ENCODE measurements around the gene NACC2. TPM values are rescaled to one million over a fixed set of nuclear protein-coding genes. Genes with fewer than 3 reads are reported as not detected.

The NACC2 gene
- total RNA-seq, 4 donors from 2014 or later: 18.4 to 33.6 (median 22.4) TPM

GRCh38 chr9:136115641-136116359 lies 20.7 kb upstream of the NACC2 start:
- intact Hi-C loops (cut with DNase I): loop anchor here (5.0 kb wide), 1 partner anchor 208 kb away; the partner anchor contains the start of gene CAMSAP1
- WGBS, 2 donors: 93% methylated on average over 13 of the region's 22 CpGs; no CpG with 5 or more reads in 1 of the 2 donors
- TF ChIP-seq POLR2A (IDR thresholded peaks at IDR 0.05) (no peak), CTCF (IDR thresholded peaks at IDR 0.05) (no peak)
- H3K4me1 ChIP-seq: peaks cover 14 to 22% of the 10 kb centered on the region in 2 donors
- no peak overlapping the region for H3K4me3 ChIP-seq (replicated peaks in 1 of 3)
- no peaks in the 10 kb centered on the region for H3K27me3 ChIP-seq
- DNase-seq: no peak
- H3K36me3 ChIP-seq: no peaks in the 10 kb centered on the region
- no peak overlapping the region for H3K27ac ChIP-seq
- no peaks in the 10 kb centered on the region for H3K9me3 ChIP-seq

GRCh38 chr9:136115206-136115605 lies 20.1 kb upstream of the NACC2 start:
- peaks cover 16 to 27% of the 10 kb centered on the region in 2 donors for H3K4me1 ChIP-seq
- no peak overlapping the region for H3K27ac ChIP-seq
- WGBS, 2 donors: 93 to 96% methylated on average over 8 to 11 of the region's 13 CpGs
- H3K27me3 ChIP-seq: no peaks in the 10 kb centered on the region
- no peaks in the 10 kb centered on the region for H3K36me3 ChIP-seq
- no peaks in the 10 kb centered on the region for H3K9me3 ChIP-seq
- no peak for DNase-seq
- H3K4me3 ChIP-seq (replicated peaks in 1 of 3): no peak overlapping the region
- no peak for TF ChIP-seq POLR2A (IDR thresholded peaks at IDR 0.05)
- no peak for TF ChIP-seq CTCF (IDR thresholded peaks at IDR 0.05)
- intact Hi-C loops (cut with DNase I): loop anchor here (5.0 kb wide), 1 partner anchor 208 kb away; the partner anchor contains the start of gene CAMSAP1

DNA sequence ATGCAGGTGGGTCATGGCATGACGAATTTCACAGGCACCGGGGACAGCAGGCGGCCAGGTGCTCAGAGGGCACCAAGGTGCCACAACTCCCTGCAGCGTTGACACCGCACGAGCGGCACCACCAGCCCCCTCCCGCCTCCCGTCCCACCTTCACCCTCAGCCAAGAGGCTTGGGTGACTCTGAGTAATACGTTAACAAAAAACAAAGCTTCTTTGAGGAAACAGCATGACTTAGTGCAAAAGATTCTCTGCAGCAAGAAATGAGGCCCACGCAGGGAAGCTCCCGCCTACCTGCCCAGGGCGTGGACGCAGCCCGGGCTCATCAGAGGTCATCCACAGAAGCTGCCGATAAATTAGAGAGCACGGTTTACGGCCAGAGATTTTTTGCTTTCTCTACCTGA lies 19.5 kb upstream of the NACC2 start:
- Histone ChIP-seq H3K9me3 (no peaks in the 10 kb centered on the region), H3K27ac (no peak overlapping the region), H3K36me3 (no peaks in the 10 kb centered on the region), H3K4me1 (peaks cover 15 to 27% of the 10 kb centered on the region in 2 donors), H3K4me3 (replicated peaks in 1 of 3) (no peak overlapping the region), H3K27me3 (no peaks in the 10 kb centered on the region)
- intact Hi-C loops (cut with DNase I): loop anchor here (5.0 kb wide), 1 partner anchor 207 kb away; the partner anchor contains the start of gene CAMSAP1
- DNase-seq: no peak
- WGBS, 2 donors: 92 to 95% methylated on average over 13 to 18 of the region's 18 CpGs
- TF ChIP-seq CTCF (IDR thresholded peaks at IDR 0.05): no peak
- no peak for TF ChIP-seq POLR2A (IDR thresholded peaks at IDR 0.05)

- Histone ChIP-seq H3K4me1 (peaks cover 10 to 27% of the 10 kb centered on the region in 2 donors), H3K9me3 (no peaks in the 10 kb centered on the region), H3K27ac (no peak overlapping the region), H3K36me3 (no peaks in the 10 kb centered on the region), H3K4me3 (replicated peaks in 1 of 3) (no peak overlapping the region), H3K27me3 (no peaks in the 10 kb centered on the region)
- no peak for TF ChIP-seq CTCF (IDR thresholded peaks at IDR 0.05)
- no peak for TF ChIP-seq POLR2A (IDR thresholded peaks at IDR 0.05)
- DNase-seq: no peak
- WGBS, 2 donors: 73 to 88% methylated on average over 4 to 10 of the region's 11 CpGs
- intact Hi-C loops (cut with DNase I): no loop called here
Observed at GRCh38 chr9:136112541-136112940, 17.5 kb upstream of the NACC2 start.

- 54 to 76% methylated on average over 10 to 16 of the region's 16 CpGs for WGBS, 2 donors
- Histone ChIP-seq H3K9me3 (no peaks in the 10 kb centered on the region), H3K27ac (no peak overlapping the region), H3K36me3 (no peaks in the 10 kb centered on the region), H3K27me3 (no peaks in the 10 kb centered on the region), H3K4me3 (replicated peaks in 1 of 3) (no peak overlapping the region), H3K4me1 (peaks cover 7 to 21% of the 10 kb centered on the region in 2 donors)
- TF ChIP-seq CTCF (IDR thresholded peaks at IDR 0.05) (no peak), POLR2A (IDR thresholded peaks at IDR 0.05) (no peak)
- DNase-seq: no peak
- intact Hi-C loops (cut with DNase I): no loop called here
Observed at GRCh38 chr9:136111910-136112309, 16.8 kb upstream of the NACC2 start.
